MM.1S (cell line): ENCODE data around the gene CFAP74.

Experiments used
- DNase-seq: peaks from one replicate; pipeline ENCODE4 v3.0.0-alpha.2; 2015
- H2AFZ ChIP-seq: fragments of 300-600 bp; sonication (generic); 2 replicates; pipeline ENCODE4 v1.6.0; 2016; ENCODE audit warnings: antibody characterized with exemption, low read length
- H3F3A ChIP-seq: fragments of 300-600 bp; sonication (generic); 2 replicates; pipeline ENCODE4 v1.6.1; 2016; ENCODE audit warnings: mild to moderate bottlenecking, antibody characterized with exemption, low read length, moderate library complexity, mixed read lengths; ENCODE audit not compliant: insufficient read depth
- H3K27ac ChIP-seq: fragments of 300-600 bp; sonication (generic); 2 replicates; pipeline ENCODE4 v1.5.1; 2016; ENCODE audit warnings: mild to moderate bottlenecking, low read length
- H3K27me3 ChIP-seq: fragments of 300-600 bp; sonication (generic); replicated peaks from 2 replicates; pipeline ENCODE4 v1.6.0; 2016; ENCODE audit warnings: low read length; ENCODE audit not compliant: insufficient read depth
- H3K36me3 ChIP-seq: fragments of 300-600 bp; sonication (generic); replicated peaks from 2 replicates; pipeline ENCODE4 v1.6.1; 2016; ENCODE audit warnings: mild to moderate bottlenecking, low read length, mixed read lengths; ENCODE audit not compliant: insufficient read depth
- H3K4me1 ChIP-seq: fragments of 300-600 bp; sonication (generic); 2 replicates; pipeline ENCODE4 v1.6.1; 2016; ENCODE audit warnings: low read length, mixed read lengths
- H3K4me2 ChIP-seq: fragments of 300-600 bp; sonication (generic); 2 replicates; pipeline ENCODE4 v1.6.0; 2016; ENCODE audit warnings: low read depth, low read length
- H3K4me3 ChIP-seq: fragments of 300-600 bp; sonication (generic); 2 replicates; pipeline ENCODE4 v1.5.1; 2016; ENCODE audit warnings: low read length, mixed read lengths
- H3K79me2 ChIP-seq: fragments of 300-600 bp; sonication (generic); 2 replicates; pipeline ENCODE4 v1.6.1; 2016; ENCODE audit warnings: mixed run types, low read length, mixed read lengths
- H3K9ac ChIP-seq: fragments of 300-600 bp; sonication (generic); 2 replicates; pipeline ENCODE4 v1.6.1; 2016; ENCODE audit warnings: low read length, mixed read lengths
- H3K9me2 ChIP-seq: fragments of 300-600 bp; sonication (generic); replicated peaks from 2 replicates; pipeline ENCODE4 v1.6.1; 2016; ENCODE audit warnings: mild to moderate bottlenecking, low read length, mixed read lengths; ENCODE audit not compliant: insufficient read depth
- H3K9me3 ChIP-seq: fragments of 300-600 bp; sonication (generic); replicated peaks from 2 replicates; pipeline ENCODE4 v1.6.1; 2016; ENCODE audit warnings: mild to moderate bottlenecking, low read length, mixed read lengths; ENCODE audit not compliant: insufficient read depth
- H4K20me1 ChIP-seq: fragments of 300-600 bp; sonication (generic); 2 replicates; pipeline ENCODE4 v1.6.1; 2016; ENCODE audit warnings: mild to moderate bottlenecking, low read length, moderate library complexity, mixed read lengths; ENCODE audit not compliant: insufficient read depth
- CTCF ChIP-seq: fragments of 300-600 bp; sonication (generic); IDR thresholded peaks from 2 replicates; pipeline ENCODE4 v1.5.1; 2016; ENCODE audit warnings: antibody characterized with exemption, low read length, mixed read lengths
- EZH2 ChIP-seq: fragments of 300-600 bp; sonication (generic); optimal IDR thresholded peaks from 2 replicates; pipeline ENCODE3; 2017; ENCODE audit warnings: low read depth, mild to moderate bottlenecking, antibody characterized with exemption, low read length, mixed read lengths
- EZH2phosphoT487 ChIP-seq: fragments of 300-600 bp; sonication (generic); IDR thresholded peaks from 2 replicates; pipeline ENCODE4 v1.6.1; 2018; ENCODE audit warnings: antibody characterized with exemption, low read length

Gene CFAP74

GRCh38 chr1:1971688-1972087, 31.9 kb downstream of the CFAP74 start:
- Histone ChIP-seq H3K79me2 (no peaks in the 10 kb centered on the region), H2AFZ (no peak overlapping the region), H3K4me3 (no peak overlapping the region), H3K27ac (no peak overlapping the region), H3K4me2 (no peak overlapping the region), H3K36me3 (no peaks in the 10 kb centered on the region), H3F3A (no peaks in the 10 kb centered on the region), H3K27me3 (peaks cover 74% of the 10 kb centered on the region), H4K20me1 (no peaks in the 10 kb centered on the region), H3K9me2 (no peaks in the 10 kb centered on the region), H3K4me1 (no peaks in the 10 kb centered on the region), H3K9ac (no peak overlapping the region), H3K9me3 (no peaks in the 10 kb centered on the region)
- DNase-seq, result no peak
- TF ChIP-seq CTCF (no peak), EZH2 (no peak), EZH2phosphoT487 (no peak)

- Histone ChIP-seq H3K9me2 (no peaks in the 10 kb centered on the region), H3K4me1 (no peaks in the 10 kb centered on the region), H3K27me3 (peaks cover 76% of the 10 kb centered on the region), H3K9me3 (no peaks in the 10 kb centered on the region), H3F3A (no peaks in the 10 kb centered on the region), H2AFZ (no peak overlapping the region), H3K27ac (no peak overlapping the region), H3K36me3 (no peaks in the 10 kb centered on the region), H3K4me3 (no peak overlapping the region), H3K79me2 (no peaks in the 10 kb centered on the region), H4K20me1 (no peaks in the 10 kb centered on the region), H3K9ac (no peak overlapping the region), H3K4me2 (no peak overlapping the region)
- TF ChIP-seq EZH2, result no peak
- DNase-seq, result no peak
These were observed 32.6 kb downstream of the CFAP74 start for GRCh38 chr1:1971017-1971416.

GRCh38 chr1:1969953-1970716, 33.5 kb downstream of the CFAP74 start:
- H3K9me3 ChIP-seq, result no peaks in the 10 kb centered on the region
- no peaks in the 10 kb centered on the region for H3K4me1 ChIP-seq
- H3F3A ChIP-seq, result no peaks in the 10 kb centered on the region
- DNase-seq, result no peak
- H3K27me3 ChIP-seq, result peaks cover 76% of the 10 kb centered on the region
- H3K4me3 ChIP-seq, result no peak overlapping the region
- no peak overlapping the region for H3K27ac ChIP-seq
- no peaks in the 10 kb centered on the region for H3K9me2 ChIP-seq
- H4K20me1 ChIP-seq, result no peaks in the 10 kb centered on the region
- H3K9ac ChIP-seq, result no peak overlapping the region
- no peak overlapping the region for H2AFZ ChIP-seq
- H3K79me2 ChIP-seq, result no peaks in the 10 kb centered on the region
- H3K36me3 ChIP-seq, result no peaks in the 10 kb centered on the region
- H3K4me2 ChIP-seq, result no peak overlapping the region
- TF ChIP-seq EZH2phosphoT487, result no peak
- TF ChIP-seq EZH2, result no peak
- no peak for TF ChIP-seq CTCF

- no peaks in the 10 kb centered on the region for H4K20me1 ChIP-seq
- no peaks in the 10 kb centered on the region for H3F3A ChIP-seq
- DNase-seq, result no peak
- H3K4me1 ChIP-seq, result no peaks in the 10 kb centered on the region
- peaks cover 76% of the 10 kb centered on the region for H3K27me3 ChIP-seq
- H3K27ac ChIP-seq, result no peak overlapping the region
- no peak overlapping the region for H3K9ac ChIP-seq
- no peak overlapping the region for H2AFZ ChIP-seq
- no peaks in the 10 kb centered on the region for H3K9me3 ChIP-seq
- TF ChIP-seq EZH2phosphoT487, result no peak
- H3K4me2 ChIP-seq, result no peak overlapping the region
- no peaks in the 10 kb centered on the region for H3K79me2 ChIP-seq
- no peaks in the 10 kb centered on the region for H3K36me3 ChIP-seq
- H3K9me2 ChIP-seq, result no peaks in the 10 kb centered on the region
- no peak overlapping the region for H3K4me3 ChIP-seq
These were observed 34.1 kb downstream of the CFAP74 start for GRCh38 chr1:1969505-1969900.
